GM19395 (cell line): ENCODE measurements around the gene DAP.
"Not testable (repeated sequence)": the region's sequence is repeated elsewhere in the genome, so short reads cannot be mapped to it uniquely, and the experiment has no call there.

Source experiments
- ATAC-seq: cut with Tn5 transposase; IDR thresholded peaks from one replicate; pipeline ENCODE4 v1.9.1; 2021; ENCODE audit warnings: mild to moderate bottlenecking, moderate library complexity; ENCODE audit not compliant: unreplicated experiment

The DAP gene

GRCh38 chr5:10675177-10675700, 85.8 kb downstream of the DAP start:
- ATAC-seq, result no peak

- ATAC-seq, result no peak
Measured at GRCh38 chr5:10674582-10674981, 86.5 kb downstream of the DAP start.

- ATAC-seq, result no peak
Measured at GRCh38 chr5:10674096-10674495, 86.9 kb downstream of the DAP start.

- no peak for ATAC-seq
Measured at GRCh38 chr5:10673407-10673806, 87.6 kb downstream of the DAP start.

GRCh38 chr5:10673017-10673389, 88.0 kb downstream of the DAP start:
- no peak for ATAC-seq

- no peak for ATAC-seq
Measured at GRCh38 chr5:10672146-10673016, 88.7 kb downstream of the DAP start.

- no peak for ATAC-seq
Measured at GRCh38 chr5:10671041-10672008, 89.7 kb downstream of the DAP start.

GRCh38 chr5:10669983-10670382, 91.1 kb downstream of the DAP start:
- ATAC-seq, result no peak

GRCh38 chr5:10668697-10669096, 92.3 kb downstream of the DAP start:
- ATAC-seq, result no peak

GRCh38 chr5:10667431-10668057, 93.5 kb downstream of the DAP start:
- ATAC-seq, result no peak

- no peak for ATAC-seq
Measured at GRCh38 chr5:10666531-10667299, 94.3 kb downstream of the DAP start.

GRCh38 chr5:10665799-10666198, 95.2 kb downstream of the DAP start:
- no peak for ATAC-seq

GRCh38 chr5:10664180-10664769, 96.8 kb downstream of the DAP start:
- ATAC-seq, result not testable (repeated sequence)

GRCh38 chr5:10663489-10664179, 97.4 kb downstream of the DAP start:
- ATAC-seq, result no peak

GRCh38 chr5:10662661-10663488, 98.2 kb downstream of the DAP start:
- ATAC-seq, result no peak

GRCh38 chr5:10662083-10662482, 99.0 kb downstream of the DAP start:
- no peak for ATAC-seq

- ATAC-seq, result no peak
Measured at GRCh38 chr5:10661401-10661800, 99.6 kb downstream of the DAP start.

- no peak for ATAC-seq
Measured at GRCh38 chr5:10660720-10661387, 100.2 kb downstream of the DAP start.
